GM12878 (cell line): ENCODE data around the gene ADGRD2.

Source experiments
- MAX ChIP-seq: IDR thresholded peaks from 2 replicates; pipeline ENCODE4 v1.6.1; 2012; ENCODE audit warnings: low read depth, low read length, improper control_type of control experiment
- NFYA ChIP-seq: IDR thresholded peaks from 2 replicates; pipeline ENCODE4 v1.6.1; 2011; ENCODE audit warnings: low read depth, mild to moderate bottlenecking, low read length, improper control_type of control experiment, borderline replicate concordance
- SMC3 ChIP-seq: IDR thresholded peaks from 2 replicates; pipeline ENCODE4 v1.6.1; 2011; ENCODE audit warnings: low read length, improper control_type of control experiment, borderline replicate concordance
- STAT3 ChIP-seq: IDR thresholded peaks from 2 replicates; pipeline ENCODE4 v1.6.1; 2011; ENCODE audit warnings: low read depth, low read length, improper control_type of control experiment
- TF ChIP-seq, protein P1 (sequence below): IDR thresholded peaks from 2 replicates; pipeline ENCODE4 v1.6.1; 2011; ENCODE audit warnings: borderline replicate concordance, low read depth, mild to moderate bottlenecking, moderate library complexity, low read length; ENCODE audit not compliant: insufficient read depth, poor library complexity, severe bottlenecking

GRCh38 chr9:124462739-124463138 lies 12.5 kb downstream of the ADGRD2 start:
- TF ChIP-seq SMC3 = no peak
- TF ChIP-seq MAX = no peak
- TF ChIP-seq STAT3 = no peak
- no peak for TF ChIP-seq NFYA
- TF ChIP-seq, protein P1, sequence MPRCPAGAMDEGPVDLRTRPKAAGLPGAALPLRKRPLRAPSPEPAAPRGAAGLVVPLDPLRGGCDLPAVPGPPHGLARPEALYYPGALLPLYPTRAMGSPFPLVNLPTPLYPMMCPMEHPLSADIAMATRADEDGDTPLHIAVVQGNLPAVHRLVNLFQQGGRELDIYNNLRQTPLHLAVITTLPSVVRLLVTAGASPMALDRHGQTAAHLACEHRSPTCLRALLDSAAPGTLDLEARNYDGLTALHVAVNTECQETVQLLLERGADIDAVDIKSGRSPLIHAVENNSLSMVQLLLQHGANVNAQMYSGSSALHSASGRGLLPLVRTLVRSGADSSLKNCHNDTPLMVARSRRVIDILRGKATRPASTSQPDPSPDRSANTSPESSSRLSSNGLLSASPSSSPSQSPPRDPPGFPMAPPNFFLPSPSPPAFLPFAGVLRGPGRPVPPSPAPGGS = no peak
